K562 (cell line): Measurements from ENCODE around the gene FKBP7. TPM values are rescaled to one million over a fixed set of nuclear protein-coding genes. Genes with fewer than 3 reads are reported as not detected.

Source experiments
- ARID1B ChIP-seq: fragments of 450-650 bp; IDR thresholded peaks from 2 replicates; pipeline ENCODE4 v1.6.1; 2016; ENCODE audit warnings: antibody characterized with exemption, mild to moderate bottlenecking, inconsistent platforms
- ATF6 ChIP-seq: sonication (generic); formaldehyde crosslinking; IDR thresholded peaks from 2 replicates; pipeline ENCODE4 v1.4.0; 2020; ENCODE audit warnings: mild to moderate bottlenecking, missing genetic modification reagents
- CBFA2T2 ChIP-seq: fragments of 450-650 bp; conservative IDR thresholded peaks from 2 replicates; pipeline ENCODE4 v1.6.1; 2017; ENCODE audit warnings: mild to moderate bottlenecking
- CBFA2T3 ChIP-seq: fragments of 450-650 bp; IDR thresholded peaks from 2 replicates; pipeline ENCODE4 v1.6.1; 2017
- DACH1 ChIP-seq: fragments of 450-650 bp; IDR thresholded peaks from 2 replicates; pipeline ENCODE4 v1.6.1; 2018; ENCODE audit not compliant: partially characterized antibody
- ELF1 ChIP-seq: fragments of 200-800 bp; sonication (Bioruptor generic); IDR thresholded peaks from 2 replicates; pipeline ENCODE4 v1.6.1; 2016; ENCODE audit warnings: missing genetic modification characterization, missing compliant biosample characterization
- FOXK1 ChIP-seq: sonication (generic); formaldehyde crosslinking; IDR thresholded peaks from 2 replicates; pipeline ENCODE4 v1.8.0; 2022; ENCODE audit warnings: missing genetic modification reagents, mild to moderate bottlenecking, borderline replicate concordance
- GABPB2 ChIP-seq: fragments of 250-450 bp; sonication (Bioruptor Pico); conservative IDR thresholded peaks from 2 replicates; pipeline ENCODE4 v1.5.1; 2021; ENCODE audit warnings: mild to moderate bottlenecking
- GMEB1 ChIP-seq: fragments of 250-450 bp; sonication (Bioruptor Pico); IDR thresholded peaks from 2 replicates; pipeline ENCODE4 v1.4.0; 2020; ENCODE audit warnings: mild to moderate bottlenecking
- HMBOX1 ChIP-seq: sonication (generic); IDR thresholded peaks from 2 replicates; pipeline ENCODE4 v1.6.1; 2016
- HOMEZ ChIP-seq: fragments of 250-450 bp; sonication (Bioruptor Pico); IDR thresholded peaks from 2 replicates; pipeline ENCODE4 v1.4.0; 2020; ENCODE audit warnings: mild to moderate bottlenecking, moderate library complexity
- KLF10 ChIP-seq: fragments of 250-450 bp; sonication (Bioruptor Pico); IDR thresholded peaks from 2 replicates; pipeline ENCODE4 v1.6.1; 2021; ENCODE audit warnings: matching md5 sums
- MEIS2 ChIP-seq: fragments of 450-650 bp; IDR thresholded peaks from 2 replicates; pipeline ENCODE4 v1.6.1; 2014; ENCODE audit warnings: mild to moderate bottlenecking; ENCODE audit not compliant: partially characterized antibody
- MTA1 ChIP-seq: fragments of 450-650 bp; IDR thresholded peaks from 2 replicates; pipeline ENCODE4 v1.6.1; 2017; ENCODE audit warnings: borderline replicate concordance
- PATZ1 ChIP-seq: fragments of 250-450 bp; sonication (Bioruptor Pico); IDR thresholded peaks from 2 replicates; pipeline ENCODE4 v1.5.0; 2020; ENCODE audit warnings: mild to moderate bottlenecking, borderline replicate concordance
- POLR2A ChIP-seq: fragments of 450-650 bp; conservative IDR thresholded peaks from 2 replicates; pipeline ENCODE4 v1.6.1; 2016
- SAP30 ChIP-seq: fragments of 200-600 bp; sonication (generic); IDR thresholded peaks from 2 replicates; pipeline ENCODE4 v1.6.1; 2012; ENCODE audit warnings: borderline replicate concordance, low read depth, mild to moderate bottlenecking, moderate library complexity, low read length, control low read depth, inconsistent platforms; ENCODE audit not compliant: insufficient read depth, poor library complexity, severe bottlenecking
- SMC3 ChIP-seq: conservative IDR thresholded peaks from 2 replicates; pipeline ENCODE4 v1.6.1; 2011; ENCODE audit warnings: low read depth, low read length, improper control_type of control experiment; ENCODE audit not compliant: insufficient read depth
- TARDBP ChIP-seq: fragments of 450-650 bp; IDR thresholded peaks from 2 replicates; pipeline ENCODE4 v1.6.1; 2016
- TEAD4 ChIP-seq, 2 experiments: sonication (generic) in 1 of 2; formaldehyde crosslinking in 1 of 2; IDR thresholded peaks; 2 replicates each; pipeline versions ENCODE4 v1.6.1 to v1.8.0; 2012 to 2022; ENCODE audit warnings: borderline replicate concordance in 1 of 2, inconsistent platforms in 1 of 2, low read length in 1 of 2, mild to moderate bottlenecking in 1 of 2, missing genetic modification reagents in 1 of 2
- YBX1 ChIP-seq: fragments of 450-650 bp; IDR thresholded peaks from 2 replicates; pipeline ENCODE4 v1.7.1; 2016; ENCODE audit warnings: mild to moderate bottlenecking
- ZC3H8 ChIP-seq: fragments of 450-650 bp; IDR thresholded peaks from 2 replicates; pipeline ENCODE4 v1.6.1; 2017
- ZNF445 ChIP-seq: fragments of 250-450 bp; sonication (Bioruptor Pico); IDR thresholded peaks from 2 replicates; pipeline ENCODE4 v1.4.0; 2020; ENCODE audit warnings: low read depth, mild to moderate bottlenecking, moderate library complexity
- polyA plus RNA-seq, 8 experiments: library from polyadenylated mRNA; depleted of rRNA in 4 of 8; stranded (reverse) in 5 of 8; unstranded in 3 of 8; fragments of >200 nt; fragmentation: Nextera tagmentation in 2 of 8; fragmentation: Illumina TruSeq in 1 of 8; extraction: Ambion mirVana in 2 of 8; extraction: Trizol in 1 of 8; gene quantifications; 2 replicates each; pipeline versions ENCODE4 v1.2.1 to v1.2.3, GENCODE V29; 2011 to 2014; ENCODE audit warnings: inconsistent platforms in 1 of 8, missing spikeins in 1 of 8
- total RNA-seq, 7 experiments: library from RNA; depleted of rRNA in 6 of 7; stranded (reverse); fragments of >200 nt in 6 of 7; fragmentation: Illumina TruSeq in 2 of 7; extraction: Trizol in 2 of 7; gene quantifications; 2 replicates each; pipeline versions ENCODE4 v1.2.1 to v1.2.3, GENCODE V29; 2011 to 2021; ENCODE audit warnings: low replicate concordance in 1 of 7

The FKBP7 gene
- total and polyA plus RNA-seq, 9 of the 15 experiments (the other 6 are each of a cell fraction or from before 2014, with no cell fraction given), result 6.1 to 23.2 (median 19.0) TPM

- no peak for TF ChIP-seq SAP30
- TF ChIP-seq GMEB1 (CRISPR knock-in tag), result no peak
- TF ChIP-seq TEAD4 (IDR thresholded peaks at IDR 0.05; ENCODE audit: low read length), result peak; percentile 70
- no peak for TF ChIP-seq TEAD4 (CRISPR knock-in tag; IDR thresholded peaks at IDR 0.05; ENCODE audit: borderline replicate concordance)
- no peak for TF ChIP-seq KLF10 (CRISPR knock-in tag)
- TF ChIP-seq GABPB2 (CRISPR knock-in tag), result no peak
- TF ChIP-seq ARID1B, result peak; percentile 59
- TF ChIP-seq PATZ1 (CRISPR knock-in tag), result no peak
- TF ChIP-seq MTA1, result no peak
- TF ChIP-seq HMBOX1, result no peak
- no peak for TF ChIP-seq YBX1
- 0 out of 2 replicates have a peak, but pooled peaks have one; percentile 29 for TF ChIP-seq CBFA2T2
- no peak for TF ChIP-seq ZC3H8
- no peak for TF ChIP-seq ATF6
- TF ChIP-seq POLR2A, result no peak
- TF ChIP-seq HOMEZ (CRISPR knock-in tag), result no peak
- TF ChIP-seq CBFA2T3, result peak; percentile 66
- TF ChIP-seq TARDBP, result no peak
- peak; percentile 73 for TF ChIP-seq MEIS2
- peak; percentile 50 for TF ChIP-seq DACH1
- no peak for TF ChIP-seq SMC3
- no peak for TF ChIP-seq ZNF445 (CRISPR knock-in tag)
- TF ChIP-seq ELF1 (tag), result no peak
- TF ChIP-seq FOXK1 (CRISPR knock-in tag), result no peak
These were observed 5.0 kb downstream of the FKBP7 start (continued) for GRCh38 chr2:178473373-178473772.
